Keratinocyte (primary cell): Measurements from ENCODE around the gene RALGPS2.

Source experiments
- EZH2 ChIP-seq: IDR thresholded peaks from one replicate; pipeline ENCODE4 v1.6.1; 2012; ENCODE audit warnings: inconsistent platforms, mild to moderate bottlenecking, low read length, moderate library complexity
- TF ChIP-seq, protein P1 (sequence below), 3 experiments: IDR thresholded peaks in 1 of 3; conservative IDR thresholded peaks in 1 of 3; optimal IDR thresholded peaks in 1 of 3; 2 replicates in 2 of 3; 3 replicates in 1 of 3; pipeline versions ENCODE3 to v1.5.1; 2011; ENCODE audit warnings: low read length in 3 of 3, mild to moderate bottlenecking in 3 of 3, moderate library complexity in 2 of 3, control low read depth in 1 of 3, inconsistent platforms in 1 of 3; ENCODE audit not compliant: insufficient read depth in 2 of 3; ENCODE audit errors: extremely low read depth in 1 of 3

- TF ChIP-seq, protein P1, sequence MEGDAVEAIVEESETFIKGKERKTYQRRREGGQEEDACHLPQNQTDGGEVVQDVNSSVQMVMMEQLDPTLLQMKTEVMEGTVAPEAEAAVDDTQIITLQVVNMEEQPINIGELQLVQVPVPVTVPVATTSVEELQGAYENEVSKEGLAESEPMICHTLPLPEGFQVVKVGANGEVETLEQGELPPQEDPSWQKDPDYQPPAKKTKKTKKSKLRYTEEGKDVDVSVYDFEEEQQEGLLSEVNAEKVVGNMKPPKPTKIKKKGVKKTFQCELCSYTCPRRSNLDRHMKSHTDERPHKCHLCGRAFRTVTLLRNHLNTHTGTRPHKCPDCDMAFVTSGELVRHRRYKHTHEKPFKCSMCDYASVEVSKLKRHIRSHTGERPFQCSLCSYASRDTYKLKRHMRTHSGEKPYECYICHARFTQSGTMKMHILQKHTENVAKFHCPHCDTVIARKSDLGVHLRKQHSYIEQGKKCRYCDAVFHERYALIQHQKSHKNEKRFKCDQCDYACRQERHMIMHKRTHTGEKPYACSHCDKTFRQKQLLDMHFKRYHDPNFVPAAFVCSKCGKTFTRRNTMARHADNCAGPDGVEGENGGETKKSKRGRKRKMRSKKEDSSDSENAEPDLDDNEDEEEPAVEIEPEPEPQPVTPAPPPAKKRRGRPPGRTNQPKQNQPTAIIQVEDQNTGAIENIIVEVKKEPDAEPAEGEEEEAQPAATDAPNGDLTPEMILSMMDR (optimal IDR thresholded peaks at IDR 0.05 in 1 of 3, IDR thresholded peaks at IDR 0.05 in 1 of 3, conservative IDR thresholded peaks at IDR 0.05 in 1 of 3; ENCODE audit: extremely low read depth in 1 of 3, insufficient read depth in 2 of 3, low read length in 3 of 3) = no peak
- TF ChIP-seq EZH2 = no peak
Measured at GRCh38 chr1:178784131-178784536, 59.1 kb downstream of the RALGPS2 start.
